GM12878 (cell line): Measurements from ENCODE around the gene EXD3. TPM values are rescaled to one million over a fixed set of nuclear protein-coding genes. Genes with fewer than 3 reads are reported as not detected.

Experiments used
- BHLHE40 ChIP-seq, 2 experiments: fragments of 450-650 bp in 1 of 2; IDR thresholded peaks; 2 replicates each; pipeline ENCODE4 v1.6.1; 2011 to 2017; ENCODE audit warnings: low read depth in 2 of 2, borderline replicate concordance in 1 of 2, improper control_type of control experiment in 1 of 2, low read length in 1 of 2, mild to moderate bottlenecking in 1 of 2
- BMI1 ChIP-seq: fragments of 450-650 bp; IDR thresholded peaks from 2 replicates; pipeline ENCODE4 v1.6.1; 2016; ENCODE audit warnings: mild to moderate bottlenecking, moderate library complexity, borderline replicate concordance
- CBFB ChIP-seq: IDR thresholded peaks from 2 replicates; pipeline ENCODE4 v1.6.1; 2016; ENCODE audit warnings: antibody characterized with exemption, low read depth
- CHD4 ChIP-seq: fragments of 200-600 bp; sonication (generic); IDR thresholded peaks from 2 replicates; pipeline ENCODE4 v1.6.1; 2016; ENCODE audit warnings: mild to moderate bottlenecking
- FOS ChIP-seq: IDR thresholded peaks from 3 replicates; pipeline ENCODE4 v1.6.1; 2011; ENCODE audit warnings: borderline replicate concordance; ENCODE audit not compliant: insufficient read length; ENCODE audit errors: extremely low read depth
- IKZF2 ChIP-seq, 2 experiments: fragments of 450-650 bp; IDR thresholded peaks; 2 replicates each; pipeline ENCODE4 v1.6.1; 2017; ENCODE audit warnings: mild to moderate bottlenecking in 2 of 2, moderate library complexity in 2 of 2
- MTA2 ChIP-seq: fragments of 450-650 bp; IDR thresholded peaks from 2 replicates; pipeline ENCODE4 v1.6.1; 2016; ENCODE audit warnings: low read depth, mild to moderate bottlenecking, moderate library complexity
- MTA3 ChIP-seq: IDR thresholded peaks from 2 replicates; pipeline ENCODE4 v1.6.1; 2012; ENCODE audit warnings: low read length, inconsistent platforms, borderline replicate concordance
- NFXL1 ChIP-seq: fragments of 450-650 bp; IDR thresholded peaks from 2 replicates; pipeline ENCODE4 v1.6.1; 2017; ENCODE audit warnings: antibody characterized with exemption, mild to moderate bottlenecking, borderline replicate concordance
- NFYB ChIP-seq: IDR thresholded peaks from 2 replicates; pipeline ENCODE4 v1.6.1; 2011; ENCODE audit warnings: low read depth, mild to moderate bottlenecking, low read length, improper control_type of control experiment, moderate library complexity; ENCODE audit not compliant: insufficient read depth
- PAX5 ChIP-seq: IDR thresholded peaks from 2 replicates; pipeline ENCODE4 v1.6.1; 2011; ENCODE audit warnings: low read depth, low read length, borderline replicate concordance
- PML ChIP-seq: IDR thresholded peaks from 2 replicates; pipeline ENCODE4 v1.6.1; 2012; ENCODE audit warnings: low read length, inconsistent platforms
- RAD21 ChIP-seq: IDR thresholded peaks from 2 replicates; pipeline ENCODE4 v1.6.1; 2011; ENCODE audit warnings: mild to moderate bottlenecking, low read depth, low read length, moderate library complexity; ENCODE audit not compliant: insufficient read depth
- RCOR1 ChIP-seq: conservative IDR thresholded peaks from 2 replicates; pipeline ENCODE4 v1.6.1; 2012; ENCODE audit warnings: low read depth, low read length, improper control_type of control experiment
- SMAD5 ChIP-seq: IDR thresholded peaks from 2 replicates; pipeline ENCODE4 v1.6.1; 2016; ENCODE audit warnings: antibody characterized with exemption, low read depth
- SREBF2 ChIP-seq: IDR thresholded peaks from 2 replicates; pipeline ENCODE4 v1.6.1; 2012; ENCODE audit warnings: mild to moderate bottlenecking, low read length
- ZNF217 ChIP-seq: fragments of 450-650 bp; IDR thresholded peaks from 2 replicates; pipeline ENCODE4 v1.6.1; 2017; ENCODE audit warnings: antibody characterized with exemption, mild to moderate bottlenecking
- polyA plus RNA-seq, 11 experiments: library from polyadenylated mRNA; depleted of rRNA in 4 of 11; unstranded in 6 of 11; stranded (reverse) in 5 of 11; fragments of >200 nt; fragmentation: Nextera tagmentation in 4 of 11; fragmentation: Illumina TruSeq in 1 of 11; extraction: Ambion mirVana in 4 of 11; extraction: Trizol in 1 of 11; gene quantifications; 1 replicate in 1 of 11; 2 replicates in 10 of 11; pipeline versions ENCODE4 v1.2.1 to v1.2.3, GENCODE V29; 2011 to 2016; ENCODE audit warnings: inconsistent platforms in 2 of 11, missing spikeins in 2 of 11, low read depth in 1 of 11
- total RNA-seq, 4 experiments: library from RNA; depleted of rRNA in 3 of 4; stranded (reverse); fragments of >200 nt in 3 of 4; fragmentation: Illumina TruSeq in 1 of 4; extraction: Trizol in 1 of 4; gene quantifications; 2 replicates each; pipeline versions ENCODE4 v1.2.1 to v1.2.3, GENCODE V29; 2013 to 2021
- TF ChIP-seq, protein P1 (sequence below): fragments of 450-650 bp; formaldehyde crosslinking; IDR thresholded peaks from 2 replicates; pipeline ENCODE4 v1.4.0; 2022; ENCODE audit warnings: mild to moderate bottlenecking, moderate library complexity
- TF ChIP-seq, protein P2 (sequence below): IDR thresholded peaks from 2 replicates; pipeline ENCODE4 v1.6.1; 2011; ENCODE audit warnings: low read depth, mild to moderate bottlenecking, low read length, moderate library complexity, borderline replicate concordance; ENCODE audit errors: extremely low read depth
- TF ChIP-seq, protein P3 (sequence below): IDR thresholded peaks from 2 replicates; pipeline ENCODE4 v1.6.1; 2011; ENCODE audit warnings: mild to moderate bottlenecking, low read depth, low read length, moderate library complexity; ENCODE audit not compliant: insufficient replicate concordance
- TF ChIP-seq, protein P4 (sequence below): fragments of 450-650 bp; formaldehyde crosslinking; IDR thresholded peaks from 2 replicates; pipeline ENCODE4 v1.4.0; 2020; ENCODE audit warnings: mild to moderate bottlenecking, moderate library complexity

Gene EXD3
- total and polyA plus RNA-seq, 10 of the 15 experiments (the other 5 are each of a cell fraction or from before 2014, with no cell fraction given), result 0.21 to 7.1 (median 3.6) TPM

DNA sequence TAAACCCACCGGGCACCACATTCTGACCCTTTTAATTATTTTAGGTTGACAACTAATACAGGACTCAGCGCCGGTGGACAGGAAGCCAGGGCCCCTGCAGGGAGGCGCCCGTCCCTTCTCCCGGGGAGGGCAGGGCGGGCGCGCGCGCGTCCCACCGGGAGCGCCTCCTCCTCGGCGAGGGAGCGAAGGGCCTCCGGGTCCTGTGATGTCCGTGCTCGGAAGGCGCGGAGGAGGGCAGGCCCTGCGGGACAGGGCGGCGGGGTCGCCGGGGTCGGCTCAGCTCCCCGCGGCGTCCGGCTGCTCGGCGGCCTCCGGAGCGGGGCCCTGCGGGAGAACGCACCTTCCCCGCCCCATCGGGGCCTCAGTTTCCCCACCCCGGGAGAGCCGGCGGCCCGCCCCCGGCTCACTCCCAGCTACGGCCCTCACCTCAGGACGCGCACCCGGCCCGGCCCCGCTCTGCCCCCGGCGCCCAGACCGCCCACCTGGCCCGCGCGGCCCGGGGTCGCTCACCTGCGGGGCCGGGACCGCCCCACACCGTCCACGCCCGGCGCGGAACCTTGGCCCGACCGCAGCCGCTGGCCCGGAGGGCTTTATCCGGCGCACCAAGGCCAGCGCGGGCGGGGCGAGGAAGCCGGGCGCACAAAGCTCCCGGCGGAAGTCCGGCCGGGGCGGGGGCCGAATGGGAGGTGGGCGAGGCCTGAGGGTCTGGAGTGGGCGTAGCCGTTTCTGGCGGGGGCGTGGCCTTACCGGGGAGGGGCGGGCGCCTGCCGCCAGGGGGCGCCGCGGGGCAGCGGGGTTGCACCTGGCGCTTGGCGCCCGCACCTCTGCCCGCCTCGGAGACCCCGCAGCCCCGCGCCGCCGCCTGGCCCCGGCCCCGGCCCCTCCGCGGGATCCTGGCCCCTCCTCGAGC, at the start of gene EXD3, which contains the start of gene NOXA1 (continued):
- TF ChIP-seq BMI1, result no peak
- TF ChIP-seq SMAD5, result no peak
- 0 out of 4 replicates have a peak, but pooled peaks of 1 of the 2 experiments have one; percentile 23 for TF ChIP-seq IKZF2 (IDR thresholded peaks at IDR 0.05)
- TF ChIP-seq FOS, result no peak
- peak; percentile 40; the same call in 1 of the 2 replicates for TF ChIP-seq PAX5
- TF ChIP-seq, protein P1, sequence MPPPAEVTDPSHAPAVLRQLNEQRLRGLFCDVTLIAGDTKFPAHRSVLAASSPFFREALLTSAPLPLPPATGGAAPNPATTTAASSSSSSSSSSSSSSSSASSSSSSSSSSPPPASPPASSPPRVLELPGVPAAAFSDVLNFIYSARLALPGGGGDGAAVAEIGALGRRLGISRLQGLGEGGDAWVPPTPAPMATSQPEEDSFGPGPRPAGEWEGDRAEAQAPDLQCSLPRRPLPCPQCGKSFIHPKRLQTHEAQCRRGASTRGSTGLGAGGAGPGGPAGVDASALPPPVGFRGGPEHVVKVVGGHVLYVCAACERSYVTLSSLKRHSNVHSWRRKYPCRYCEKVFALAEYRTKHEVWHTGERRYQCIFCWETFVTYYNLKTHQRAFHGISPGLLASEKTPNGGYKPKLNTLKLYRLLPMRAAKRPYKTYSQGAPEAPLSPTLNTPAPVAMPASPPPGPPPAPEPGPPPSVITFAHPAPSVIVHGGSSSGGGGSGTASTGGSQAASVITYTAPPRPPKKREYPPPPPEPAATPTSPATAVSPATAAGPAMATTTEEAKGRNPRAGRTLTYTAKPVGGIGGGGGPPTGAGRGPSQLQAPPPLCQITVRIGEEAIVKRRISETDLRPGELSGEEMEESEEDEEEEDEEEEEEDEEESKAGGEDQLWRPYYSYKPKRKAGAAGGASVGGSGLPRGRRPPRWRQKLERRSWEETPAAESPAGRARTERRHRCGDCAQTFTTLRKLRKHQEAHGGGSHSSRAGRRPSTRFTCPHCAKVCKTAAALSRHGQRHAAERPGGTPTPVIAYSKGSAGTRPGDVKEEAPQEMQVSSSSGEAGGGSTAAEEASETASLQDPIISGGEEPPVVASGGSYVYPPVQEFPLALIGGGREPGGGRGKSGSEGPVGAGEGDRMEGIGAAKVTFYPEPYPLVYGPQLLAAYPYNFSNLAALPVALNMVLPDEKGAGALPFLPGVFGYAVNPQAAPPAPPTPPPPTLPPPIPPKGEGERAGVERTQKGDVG (CRISPR knock-in tag), result no peak
- TF ChIP-seq PML, result no peak
- no peak for TF ChIP-seq MTA3
- no peak; the same call in 1 of the 2 replicates for TF ChIP-seq NFXL1
- TF ChIP-seq RCOR1, result 0 out of 2 replicates have a peak, but pooled peaks have one; percentile 48
- peak; percentile 77 for TF ChIP-seq ZNF217
- no peak for TF ChIP-seq SREBF2
- peak in 1 of 2 experiments; percentile 77; a peak in 2 of 4 replicates for TF ChIP-seq BHLHE40 (IDR thresholded peaks at IDR 0.05; ENCODE audit: borderline replicate concordance in 1 of 2, low read depth in 2 of 2, low read length in 1 of 2)
- no peak; the same call in 1 of the 2 replicates for TF ChIP-seq CBFB
- TF ChIP-seq CHD4, result no peak
- TF ChIP-seq, protein P2, sequence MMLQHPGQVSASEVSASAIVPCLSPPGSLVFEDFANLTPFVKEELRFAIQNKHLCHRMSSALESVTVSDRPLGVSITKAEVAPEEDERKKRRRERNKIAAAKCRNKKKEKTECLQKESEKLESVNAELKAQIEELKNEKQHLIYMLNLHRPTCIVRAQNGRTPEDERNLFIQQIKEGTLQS, result no peak
- TF ChIP-seq MTA2, result no peak
- TF ChIP-seq, protein P3, sequence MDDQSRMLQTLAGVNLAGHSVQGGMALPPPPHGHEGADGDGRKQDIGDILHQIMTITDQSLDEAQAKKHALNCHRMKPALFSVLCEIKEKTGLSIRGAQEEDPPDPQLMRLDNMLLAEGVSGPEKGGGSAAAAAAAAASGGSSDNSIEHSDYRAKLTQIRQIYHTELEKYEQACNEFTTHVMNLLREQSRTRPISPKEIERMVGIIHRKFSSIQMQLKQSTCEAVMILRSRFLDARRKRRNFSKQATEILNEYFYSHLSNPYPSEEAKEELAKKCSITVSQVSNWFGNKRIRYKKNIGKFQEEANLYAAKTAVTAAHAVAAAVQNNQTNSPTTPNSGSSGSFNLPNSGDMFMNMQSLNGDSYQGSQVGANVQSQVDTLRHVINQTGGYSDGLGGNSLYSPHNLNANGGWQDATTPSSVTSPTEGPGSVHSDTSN, result no peak
- TF ChIP-seq, protein P4, sequence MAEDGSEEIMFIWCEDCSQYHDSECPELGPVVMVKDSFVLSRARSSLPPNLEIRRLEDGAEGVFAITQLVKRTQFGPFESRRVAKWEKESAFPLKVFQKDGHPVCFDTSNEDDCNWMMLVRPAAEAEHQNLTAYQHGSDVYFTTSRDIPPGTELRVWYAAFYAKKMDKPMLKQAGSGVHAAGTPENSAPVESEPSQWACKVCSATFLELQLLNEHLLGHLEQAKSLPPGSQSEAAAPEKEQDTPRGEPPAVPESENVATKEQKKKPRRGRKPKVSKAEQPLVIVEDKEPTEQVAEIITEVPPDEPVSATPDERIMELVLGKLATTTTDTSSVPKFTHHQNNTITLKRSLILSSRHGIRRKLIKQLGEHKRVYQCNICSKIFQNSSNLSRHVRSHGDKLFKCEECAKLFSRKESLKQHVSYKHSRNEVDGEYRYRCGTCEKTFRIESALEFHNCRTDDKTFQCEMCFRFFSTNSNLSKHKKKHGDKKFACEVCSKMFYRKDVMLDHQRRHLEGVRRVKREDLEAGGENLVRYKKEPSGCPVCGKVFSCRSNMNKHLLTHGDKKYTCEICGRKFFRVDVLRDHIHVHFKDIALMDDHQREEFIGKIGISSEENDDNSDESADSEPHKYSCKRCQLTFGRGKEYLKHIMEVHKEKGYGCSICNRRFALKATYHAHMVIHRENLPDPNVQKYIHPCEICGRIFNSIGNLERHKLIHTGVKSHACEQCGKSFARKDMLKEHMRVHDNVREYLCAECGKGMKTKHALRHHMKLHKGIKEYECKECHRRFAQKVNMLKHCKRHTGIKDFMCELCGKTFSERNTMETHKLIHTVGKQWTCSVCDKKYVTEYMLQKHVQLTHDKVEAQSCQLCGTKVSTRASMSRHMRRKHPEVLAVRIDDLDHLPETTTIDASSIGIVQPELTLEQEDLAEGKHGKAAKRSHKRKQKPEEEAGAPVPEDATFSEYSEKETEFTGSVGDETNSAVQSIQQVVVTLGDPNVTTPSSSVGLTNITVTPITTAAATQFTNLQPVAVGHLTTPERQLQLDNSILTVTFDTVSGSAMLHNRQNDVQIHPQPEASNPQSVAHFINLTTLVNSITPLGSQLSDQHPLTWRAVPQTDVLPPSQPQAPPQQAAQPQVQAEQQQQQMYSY (CRISPR knock-in tag), result no peak
- no peak for TF ChIP-seq NFYB
- peak; percentile 45 for TF ChIP-seq RAD21
